GM21717 (cell line): ENCODE measurements around the gene CGREF1.

Experiments
- ATAC-seq: cut with Tn5 transposase; IDR thresholded peaks from one replicate; pipeline ENCODE4 v1.9.1; 2021; ENCODE audit warnings: mild to moderate bottlenecking, moderate library complexity; ENCODE audit not compliant: unreplicated experiment

The CGREF1 gene

DNA sequence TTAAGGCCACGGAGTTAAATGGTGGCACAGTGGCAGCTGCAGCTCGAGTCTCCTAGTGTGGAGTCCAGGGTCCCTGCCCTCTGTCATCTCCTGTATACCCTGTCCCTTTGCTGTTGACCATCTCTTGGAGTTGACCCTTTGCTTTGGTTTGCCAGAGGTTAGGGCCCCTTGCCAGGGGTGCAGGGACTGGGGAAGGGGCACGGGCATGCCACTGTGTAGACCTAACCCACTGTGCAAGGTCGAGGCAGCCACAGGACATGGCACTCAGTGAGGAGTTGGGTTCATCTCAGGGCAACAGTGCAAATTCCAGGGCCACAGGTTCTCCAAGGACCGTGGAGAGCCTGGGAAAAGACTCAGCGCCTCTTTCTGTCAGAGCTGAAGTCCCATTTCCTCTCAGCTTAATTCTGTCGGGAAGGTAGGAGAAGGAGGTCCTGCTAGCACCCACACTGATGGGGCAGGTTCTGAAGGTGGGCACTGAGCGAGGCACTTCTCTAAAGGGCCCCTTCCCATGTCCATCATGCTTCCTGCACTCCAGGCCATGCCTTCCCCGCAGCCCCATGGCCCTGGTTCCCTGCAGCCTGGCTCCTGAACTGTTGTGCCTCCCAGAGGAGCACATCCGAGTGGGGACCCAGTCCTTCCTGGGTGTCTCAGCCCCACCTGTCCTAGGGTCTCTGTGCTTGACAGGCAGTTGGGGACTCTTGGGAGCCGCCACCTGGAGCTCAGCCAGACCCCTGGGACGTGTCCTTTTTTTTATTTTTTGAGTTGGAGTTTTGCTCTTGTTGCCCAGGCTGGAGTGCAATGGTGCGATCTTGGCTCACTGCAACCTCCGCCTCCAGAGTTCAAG lies 29.6 kb downstream of the CGREF1 start:
- no peak for ATAC-seq

DNA sequence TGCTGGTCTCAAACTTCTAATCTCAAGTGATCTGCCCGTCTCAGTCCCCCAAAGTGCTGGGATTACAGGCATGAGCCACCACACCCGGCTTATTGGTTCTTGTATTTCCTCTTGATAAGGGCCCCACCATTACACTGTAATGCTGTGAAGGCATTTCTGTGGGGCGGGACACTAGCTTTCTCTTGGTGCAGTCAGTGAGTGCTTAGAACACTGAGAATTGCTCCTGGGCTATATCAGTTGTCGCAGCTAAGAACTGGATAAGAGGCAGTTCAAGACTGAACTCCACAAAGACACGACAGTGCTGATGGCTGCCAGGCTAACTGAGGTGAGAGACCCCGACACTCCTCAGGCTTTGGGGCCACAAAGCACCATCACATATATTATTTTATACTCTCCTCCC lies 30.3 kb downstream of the CGREF1 start:
- no peak for ATAC-seq

GRCh38 chr2:27087823-27088410 lies 31.0 kb downstream of the CGREF1 start:
- no peak for ATAC-seq

DNA sequence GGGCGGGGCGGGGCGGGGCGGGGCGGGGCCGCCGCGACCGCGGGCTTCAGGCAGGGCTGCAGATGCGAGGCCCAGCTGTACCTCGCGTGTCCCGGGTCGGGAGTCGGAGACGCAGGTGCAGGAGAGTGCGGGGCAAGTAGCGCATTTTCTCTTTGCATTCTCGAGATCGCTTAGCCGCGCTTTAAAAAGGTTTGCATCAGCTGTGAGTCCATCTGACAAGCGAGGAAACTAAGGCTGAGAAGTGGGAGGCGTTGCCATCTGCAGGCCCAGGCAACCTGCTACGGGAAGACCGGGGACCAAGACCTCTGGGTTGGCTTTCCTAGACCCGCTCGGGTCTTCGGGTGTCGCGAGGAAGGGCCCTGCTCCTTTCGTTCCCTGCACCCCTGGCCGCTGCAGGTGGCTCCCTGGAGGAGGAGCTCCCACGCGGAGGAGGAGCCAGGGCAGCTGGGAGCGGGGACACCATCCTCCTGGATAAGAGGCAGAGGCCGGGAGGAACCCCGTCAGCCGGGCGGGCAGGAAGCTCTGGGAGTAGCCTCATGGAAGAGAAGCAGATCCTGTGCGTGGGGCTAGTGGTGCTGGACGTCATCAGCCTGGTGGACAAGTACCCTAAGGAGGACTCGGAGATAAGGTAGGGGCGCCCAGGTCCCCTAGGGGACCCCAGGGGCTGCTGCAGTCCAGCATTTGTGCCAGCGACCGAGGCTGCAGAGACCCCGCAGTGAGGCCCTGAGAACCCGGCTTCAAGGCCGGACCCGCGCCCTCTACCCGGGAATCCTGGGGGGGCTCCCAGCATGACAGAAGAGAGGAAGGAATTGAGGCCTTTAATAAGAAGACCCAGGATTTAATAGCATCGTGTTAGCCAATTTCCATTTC lies 32.0 kb downstream of the CGREF1 start, which contains the start of gene KHK:
KHK (plus strand) TSS at position 49 of the 870 bp plus-strand sequence; CDS start at position 537, 488 bp downstream.
- peak; percentile 28 for ATAC-seq

DNA sequence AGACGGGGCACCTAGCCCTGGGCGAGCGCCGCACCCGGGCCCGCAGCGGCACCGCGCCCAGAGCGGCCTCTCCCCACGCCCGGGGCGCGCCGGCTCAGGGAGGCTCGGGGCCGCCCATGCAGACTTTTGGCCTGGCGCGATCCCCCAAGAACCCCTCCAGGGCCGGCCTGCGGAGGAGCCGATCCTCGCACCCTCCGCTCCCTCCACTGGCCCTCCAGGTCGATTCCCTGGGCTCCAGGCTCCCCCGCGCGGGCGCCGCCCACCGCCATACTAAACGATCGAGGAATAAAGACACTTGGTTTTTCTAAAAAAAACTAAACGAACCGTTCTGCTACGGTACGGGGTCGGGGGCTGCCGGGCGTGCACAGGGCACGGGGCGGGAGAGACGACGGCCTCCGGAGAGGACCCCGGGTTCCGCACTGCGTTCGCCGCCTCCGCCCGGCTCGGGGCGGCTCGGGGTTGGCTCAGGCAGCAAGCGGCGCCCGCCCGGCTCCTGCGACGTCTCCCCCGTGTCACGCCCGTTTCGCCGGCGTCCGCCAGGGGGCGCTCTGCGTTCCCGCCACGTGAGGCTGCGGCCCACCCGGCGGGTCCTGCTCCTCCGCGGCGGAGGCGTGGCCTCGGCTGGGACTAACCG lies 32.7 kb downstream of the CGREF1 start:
- peak; percentile 75 for ATAC-seq

GRCh38 chr2:27085673-27086089 lies 33.2 kb downstream of the CGREF1 start:
- no peak for ATAC-seq

GRCh38 chr2:27085062-27085672 lies 33.8 kb downstream of the CGREF1 start:
- ATAC-seq: no peak

DNA sequence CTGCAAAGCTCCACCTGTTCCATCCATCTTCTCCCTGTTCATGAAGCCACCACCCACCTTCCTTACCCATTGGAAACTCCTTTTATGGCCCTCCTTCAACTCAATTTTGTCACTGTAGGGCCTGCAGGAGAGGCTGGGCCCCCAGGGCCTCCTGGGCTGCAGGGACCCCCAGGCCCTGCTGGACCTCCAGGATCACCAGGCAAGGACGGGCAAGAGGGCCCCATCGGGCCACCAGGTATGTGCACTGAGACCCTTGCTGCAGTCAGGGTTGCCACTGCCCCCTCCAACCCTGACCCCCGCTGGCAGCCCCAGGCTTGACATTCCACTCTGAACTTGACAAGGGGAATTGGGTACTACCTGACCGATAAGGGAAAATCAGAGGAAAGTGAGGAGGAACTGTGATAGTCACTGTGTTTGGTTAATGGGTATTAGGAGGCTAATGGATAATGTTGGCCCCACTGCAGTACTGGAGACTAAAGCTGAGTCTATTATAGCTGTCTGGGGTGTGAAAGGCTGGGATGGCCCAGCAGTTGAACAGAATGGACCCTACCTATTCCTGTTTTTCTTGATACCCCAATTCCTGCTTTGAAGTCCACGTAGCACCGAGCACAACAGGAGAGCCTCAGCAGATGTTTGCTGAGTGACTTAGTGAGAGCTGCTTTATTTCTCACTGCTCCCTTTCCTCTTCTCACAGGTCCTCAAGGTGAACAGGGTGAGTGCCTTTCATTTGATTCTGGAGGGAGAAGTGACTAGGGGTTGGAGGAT lies 34.4 kb downstream of the CGREF1 start:
- no peak for ATAC-seq

DNA sequence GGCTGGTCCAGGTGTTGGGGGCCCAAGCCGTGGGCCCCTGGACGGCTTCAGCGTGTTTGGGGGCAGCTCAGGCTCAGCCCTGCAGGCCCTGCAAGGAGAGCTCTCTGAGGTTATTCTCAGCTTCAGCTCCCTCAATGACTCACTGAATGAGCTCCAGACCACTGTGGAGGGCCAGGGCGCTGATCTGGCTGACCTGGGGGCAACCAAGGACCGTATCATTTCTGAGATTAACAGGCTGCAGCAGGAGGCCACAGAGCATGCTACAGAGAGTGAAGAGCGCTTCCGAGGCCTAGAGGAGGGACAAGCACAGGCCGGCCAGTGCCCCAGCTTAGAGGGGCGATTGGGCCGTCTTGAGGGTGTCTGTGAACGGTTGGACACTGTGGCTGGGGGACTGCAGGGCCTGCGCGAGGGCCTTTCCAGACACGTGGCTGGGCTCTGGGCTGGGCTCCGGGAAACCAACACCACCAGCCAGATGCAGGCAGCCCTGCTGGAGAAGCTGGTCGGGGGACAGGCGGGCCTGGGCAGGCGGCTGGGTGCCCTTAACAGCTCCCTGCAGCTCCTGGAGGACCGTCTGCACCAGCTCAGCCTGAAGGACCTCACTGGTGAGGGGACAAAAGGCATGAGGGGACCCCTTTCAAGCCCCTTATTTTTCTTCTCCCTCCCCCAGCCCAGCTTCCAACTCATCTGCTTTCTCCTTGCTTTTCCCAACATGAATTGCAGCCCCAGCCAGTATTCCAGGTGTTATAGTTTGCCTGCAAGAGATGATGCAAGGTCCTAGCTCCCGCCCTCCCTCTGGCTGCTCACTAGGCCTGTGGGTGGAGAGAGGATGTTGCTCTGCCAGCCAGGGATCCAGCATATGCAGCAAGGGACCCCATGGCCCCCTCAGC lies 35.3 kb downstream of the CGREF1 start:
- no peak for ATAC-seq

GRCh38 chr2:27082773-27083409 lies 36.0 kb downstream of the CGREF1 start:
- no peak for ATAC-seq

DNA sequence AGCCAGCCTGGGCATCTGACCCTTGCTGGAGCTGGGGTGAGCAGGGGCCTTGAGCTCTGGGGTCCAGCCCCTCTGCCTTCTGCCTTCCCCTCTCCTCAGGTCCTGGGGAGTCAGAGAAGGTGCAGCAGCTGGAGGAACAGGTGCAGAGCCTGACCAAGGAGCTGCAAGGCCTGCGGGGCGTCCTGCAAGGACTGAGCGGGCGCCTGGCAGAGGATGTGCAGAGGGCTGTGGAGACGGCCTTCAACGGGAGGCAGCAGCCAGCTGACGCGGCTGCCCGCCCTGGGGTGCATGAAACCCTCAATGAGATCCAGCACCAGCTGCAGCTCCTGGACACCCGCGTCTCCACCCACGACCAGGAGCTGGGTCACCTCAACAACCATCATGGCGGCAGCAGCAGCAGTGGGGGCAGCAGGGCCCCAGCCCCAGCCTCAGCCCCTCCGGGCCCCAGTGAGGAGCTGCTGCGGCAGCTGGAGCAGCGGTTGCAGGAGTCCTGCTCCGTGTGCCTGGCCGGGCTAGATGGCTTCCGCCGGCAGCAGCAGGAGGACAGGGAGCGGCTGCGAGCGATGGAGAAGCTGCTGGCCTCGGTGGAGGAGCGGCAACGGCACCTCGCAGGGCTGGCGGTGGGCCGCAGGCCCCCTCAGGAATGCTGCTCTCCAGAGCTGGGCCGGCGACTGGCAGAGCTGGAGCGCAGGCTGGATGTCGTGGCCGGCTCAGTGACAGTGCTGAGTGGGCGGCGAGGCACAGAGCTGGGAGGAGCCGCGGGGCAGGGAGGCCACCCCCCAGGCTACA lies 36.8 kb downstream of the CGREF1 start:
- no peak for ATAC-seq

- ATAC-seq: no peak
Observed at GRCh38 chr2:27080603-27080936, 38.4 kb downstream of the CGREF1 start.

DNA sequence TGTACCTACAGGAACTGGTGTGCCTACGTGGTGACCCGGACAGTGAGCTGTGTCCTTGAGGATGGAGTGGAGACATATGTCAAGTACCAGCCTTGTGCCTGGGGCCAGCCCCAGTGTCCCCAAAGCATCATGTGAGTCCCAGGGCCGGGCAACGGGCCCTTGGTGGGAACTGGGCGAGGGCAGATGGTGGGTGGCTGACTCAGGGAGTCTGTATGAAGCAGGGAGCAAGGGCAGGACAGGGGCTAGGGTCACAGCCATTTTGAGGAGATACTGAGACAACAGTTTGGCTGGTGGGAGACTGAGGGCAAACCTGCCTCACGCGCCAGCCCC lies 38.8 kb downstream of the CGREF1 start:
- ATAC-seq: no peak

GRCh38 chr2:27079233-27080139 lies 39.4 kb downstream of the CGREF1 start:
- ATAC-seq: no peak

GRCh38 chr2:27078267-27079194 lies 40.4 kb downstream of the CGREF1 start, which contains the start of gene EMILIN1:
EMILIN1 (plus strand) TSS chr2:27078615; CDS start chr2:27079066, 451 bp downstream.
- ATAC-seq: no peak

DNA sequence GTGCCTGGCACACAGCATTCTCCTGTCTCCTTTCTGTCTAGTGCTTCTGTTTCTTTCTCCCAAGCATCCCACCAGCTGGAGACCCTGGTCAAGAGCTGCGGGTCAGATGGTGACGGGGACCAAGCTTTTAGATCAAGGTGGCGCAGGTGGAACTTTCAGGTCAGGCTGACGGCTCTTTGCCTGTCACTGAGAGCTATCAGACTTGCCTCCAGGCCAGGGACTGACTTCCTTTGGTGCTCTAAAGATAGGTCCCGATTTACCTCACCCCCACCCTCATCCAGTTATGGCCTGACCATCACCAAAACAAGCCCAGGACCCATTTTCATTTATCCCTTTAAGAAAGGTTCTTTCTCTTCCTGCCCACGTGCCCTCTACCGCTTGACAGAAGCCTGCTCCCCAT lies 41.7 kb downstream of the CGREF1 start:
- ATAC-seq: no peak
